ENCODE results near the gene CABP1. TPM values are rescaled to one million over a fixed set of nuclear protein-coding genes. Genes with fewer than 3 reads are reported as not detected.

The CABP1 gene
- total and polyA plus RNA-seq, 11 donors = 2.4 to 9.9 (median 3.8) TPM

DNA sequence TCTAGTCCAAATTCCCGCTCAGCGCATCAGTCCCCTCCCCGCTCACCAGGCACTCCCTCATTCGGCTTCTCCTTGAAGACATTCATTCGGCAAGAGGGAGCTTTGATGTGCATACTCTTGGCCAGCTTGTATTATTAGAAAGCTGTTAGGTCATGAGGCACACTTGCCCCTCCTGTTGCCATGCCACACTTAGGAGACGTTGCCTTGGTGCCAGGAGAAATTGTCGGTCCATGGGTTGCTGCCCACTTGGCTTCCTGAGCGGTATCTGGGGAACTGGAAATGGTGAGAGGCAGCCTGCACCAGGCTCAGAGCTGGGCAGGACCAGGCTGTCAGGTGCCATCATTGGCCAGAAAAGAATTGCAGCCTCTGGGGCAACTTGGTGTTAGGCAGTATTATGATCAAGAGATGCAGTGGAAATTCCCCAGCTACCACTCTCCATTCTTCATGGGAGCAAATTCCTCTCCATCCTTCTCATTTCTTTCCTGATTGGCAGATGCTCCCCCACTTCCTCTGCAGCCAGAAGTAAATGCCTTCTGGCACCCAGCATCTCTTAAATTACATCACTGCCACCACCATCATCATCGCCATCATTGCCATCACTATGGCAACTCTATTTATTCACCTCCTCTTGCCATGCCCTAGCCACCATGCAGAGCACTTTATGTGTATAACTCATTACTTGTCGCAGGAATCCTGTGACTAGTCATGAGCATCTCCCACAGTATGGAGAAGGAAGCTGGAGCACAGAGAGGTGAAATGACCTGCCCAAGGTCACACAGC is 12.4 kb downstream of the CABP1 start:
- intact Hi-C loops (cut with DNase I) = loop anchor here in 4 of 10 donors (5.0 kb wide), 1 partner anchor 34 kb away; the partner anchor contains the start of gene MLEC (in 4 of the 4)
- peak overlapping the region in 10 of 12 donors; percentile 68 to 85 (median 80) for H3K27ac ChIP-seq
- no peak for ATAC-seq
- TF ChIP-seq, protein P1, sequence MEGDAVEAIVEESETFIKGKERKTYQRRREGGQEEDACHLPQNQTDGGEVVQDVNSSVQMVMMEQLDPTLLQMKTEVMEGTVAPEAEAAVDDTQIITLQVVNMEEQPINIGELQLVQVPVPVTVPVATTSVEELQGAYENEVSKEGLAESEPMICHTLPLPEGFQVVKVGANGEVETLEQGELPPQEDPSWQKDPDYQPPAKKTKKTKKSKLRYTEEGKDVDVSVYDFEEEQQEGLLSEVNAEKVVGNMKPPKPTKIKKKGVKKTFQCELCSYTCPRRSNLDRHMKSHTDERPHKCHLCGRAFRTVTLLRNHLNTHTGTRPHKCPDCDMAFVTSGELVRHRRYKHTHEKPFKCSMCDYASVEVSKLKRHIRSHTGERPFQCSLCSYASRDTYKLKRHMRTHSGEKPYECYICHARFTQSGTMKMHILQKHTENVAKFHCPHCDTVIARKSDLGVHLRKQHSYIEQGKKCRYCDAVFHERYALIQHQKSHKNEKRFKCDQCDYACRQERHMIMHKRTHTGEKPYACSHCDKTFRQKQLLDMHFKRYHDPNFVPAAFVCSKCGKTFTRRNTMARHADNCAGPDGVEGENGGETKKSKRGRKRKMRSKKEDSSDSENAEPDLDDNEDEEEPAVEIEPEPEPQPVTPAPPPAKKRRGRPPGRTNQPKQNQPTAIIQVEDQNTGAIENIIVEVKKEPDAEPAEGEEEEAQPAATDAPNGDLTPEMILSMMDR (IDR thresholded peaks at IDR 0.05) = no peak
- TF ChIP-seq POLR2A (IDR thresholded peaks at IDR 0.05) = no peak
- peak overlapping the region in 1 of 12 donors; percentile 61 for H3K4me3 ChIP-seq
- H3K9me3 ChIP-seq = no peaks in the 10 kb centered on the region
- H3K27me3 ChIP-seq = peaks cover 0 to 5% (median 0%) of the 10 kb centered on the region in 9 donors
- peaks cover 0 to 64% (median 40%) of the 10 kb centered on the region in 12 donors for H3K4me1 ChIP-seq
- DNase-seq = no peak
- 54 to 75% (median 65%) methylated on average over 8 to 10 of the region's 10 CpGs for WGBS, 4 donors
- no peaks in the 10 kb centered on the region for H3K36me3 ChIP-seq

- H3K4me3 ChIP-seq = no peak overlapping the region
- no peaks in the 10 kb centered on the region for H3K9me3 ChIP-seq
- peaks cover 0 to 5% (median 0%) of the 10 kb centered on the region in 9 donors for H3K27me3 ChIP-seq
- DNase-seq = no peak
- ATAC-seq = no peak
- H3K4me1 ChIP-seq = peaks cover 0 to 60% (median 37%) of the 10 kb centered on the region in 12 donors
- 84 to 87% (median 86%) methylated on average over 11 of the region's 11 CpGs for WGBS, 4 donors
- intact Hi-C loops (cut with DNase I) = loop anchor here in 5 of 10 donors (2.0 to 5.0 kb wide), 2 partner anchors 31 to 34 kb away; partner anchors contain the start of gene MLEC (in 4 of the 5)
- no peaks in the 10 kb centered on the region for H3K36me3 ChIP-seq
- TF ChIP-seq POLR2A (IDR thresholded peaks at IDR 0.05) = no peak
- TF ChIP-seq, protein P1 (IDR thresholded peaks at IDR 0.05) = no peak
- H3K27ac ChIP-seq = peak overlapping the region in 11 of 12 donors; percentile 59 to 85 (median 79)
Measured at GRCh38 chr12:120653611-120654010, 13.2 kb downstream of the CABP1 start.

GRCh38 chr12:120654656-120655055 is 14.2 kb downstream of the CABP1 start:
- no peaks in the 10 kb centered on the region for H3K9me3 ChIP-seq
- ATAC-seq = peak; percentile 88 to 93 (median 90)
- TF ChIP-seq POLR2A (IDR thresholded peaks at IDR 0.05) = no peak
- TF ChIP-seq, protein P1 (IDR thresholded peaks at IDR 0.05) = no peak
- H3K27ac ChIP-seq = peak overlapping the region; percentile 59 to 85 (median 79)
- peaks cover 0 to 1% (median 0%) of the 10 kb centered on the region in 9 donors for H3K27me3 ChIP-seq
- DNase-seq = peak; percentile 75 to 88 (median 81)
- H3K4me1 ChIP-seq = peaks cover 0 to 50% (median 35%) of the 10 kb centered on the region in 12 donors
- peak overlapping the region in 3 of 12 donors; percentile 12 to 19 (median 14) for H3K4me3 ChIP-seq
- WGBS, 4 donors = 22 to 42% (median 33%) methylated on average over 10 of the region's 10 CpGs
- intact Hi-C loops (cut with DNase I) = loop anchor here in 5 of 10 donors (2.0 to 5.0 kb wide), 2 partner anchors 30 to 33 kb away; partner anchors contain the start of gene MLEC (in 4 of the 5)
- H3K36me3 ChIP-seq = no peaks in the 10 kb centered on the region

GRCh38 chr12:120656008-120656407 is 15.6 kb downstream of the CABP1 start:
- whole genome bisulfite sequencing, 4 donors = 90 to 97% (median 96%) methylated on average over 4 to 14 of the region's 14 CpGs
- H3K27ac ChIP-seq = no peak overlapping the region

More at GRCh38 chr12:120656008-120656407, 15.6 kb downstream of the CABP1 start:
- no peak for DNase-seq
- no peaks in the 10 kb centered on the region for H3K9me3 ChIP-seq
- TF ChIP-seq, protein P1 (IDR thresholded peaks at IDR 0.05) = no peak
- no peak for TF ChIP-seq POLR2A (IDR thresholded peaks at IDR 0.05)
- peaks cover 0 to 6% (median 0%) of the 10 kb centered on the region in 9 donors for H3K36me3 ChIP-seq
- H3K4me3 ChIP-seq = no peak overlapping the region
- peaks cover 0 to 44% (median 30%) of the 10 kb centered on the region in 12 donors for H3K4me1 ChIP-seq
- intact Hi-C loops (cut with DNase I) = no loop called here
- H3K27me3 ChIP-seq = no peaks in the 10 kb centered on the region
- no peak for ATAC-seq
